Mesendoderm (in vitro differentiated cells): ENCODE results near the gene USP31.

Source experiments
- DNase-seq: peaks from one replicate; pipeline ENCODE4 v3.0.0; 2013
- H2AK5ac ChIP-seq: 2 replicates; pipeline ENCODE4 v1.6.1; 2013; ENCODE audit warnings: low read length, inconsistent platforms
- H2BK120ac ChIP-seq: 2 replicates; pipeline ENCODE4 v1.6.1; 2013; ENCODE audit warnings: low read depth, mild to moderate bottlenecking, low read length, moderate library complexity, mixed read lengths
- H2BK15ac ChIP-seq: replicated peaks from 2 replicates; pipeline ENCODE4 v1.6.1; 2013; ENCODE audit warnings: low read depth, mild to moderate bottlenecking, moderate library complexity
- H2BK5ac ChIP-seq: 2 replicates; pipeline ENCODE4 v1.6.1; 2013; ENCODE audit warnings: low read length, inconsistent platforms
- H3K18ac ChIP-seq: 2 replicates; pipeline ENCODE4 v1.6.1; 2013; ENCODE audit warnings: mild to moderate bottlenecking, low read length, mixed read lengths
- H3K23ac ChIP-seq: one replicate; pipeline ENCODE4 v1.6.1; 2013; ENCODE audit warnings: low read length
- H3K27ac ChIP-seq: 2 replicates; pipeline ENCODE4 v1.5.1; 2013; ENCODE audit warnings: low read depth, mild to moderate bottlenecking, inconsistent platforms, low read length, moderate library complexity
- H3K27me3 ChIP-seq: 2 replicates; pipeline ENCODE4 v1.6.1; 2013; ENCODE audit warnings: low read length, control low read depth, mild to moderate bottlenecking, inconsistent platforms; ENCODE audit not compliant: insufficient read depth, poor library complexity
- H3K36me3 ChIP-seq: 2 replicates; pipeline ENCODE4 v1.6.1; 2013; ENCODE audit warnings: low read length, inconsistent platforms; ENCODE audit not compliant: control insufficient read depth, insufficient read depth
- H3K4ac ChIP-seq: one replicate; pipeline ENCODE4 v1.6.1; 2013; ENCODE audit warnings: low read depth, mild to moderate bottlenecking, low read length, moderate library complexity
- H3K4me1 ChIP-seq: 2 replicates; pipeline ENCODE4 v1.6.1; 2013; ENCODE audit warnings: low read depth, low read length, inconsistent platforms; ENCODE audit not compliant: control insufficient read depth
- H3K4me2 ChIP-seq: 2 replicates; pipeline ENCODE4 v1.6.1; 2013; ENCODE audit warnings: low read length
- H3K4me3 ChIP-seq: 2 replicates; pipeline ENCODE4 v1.5.1; 2013; ENCODE audit warnings: mild to moderate bottlenecking, low read length
- H3K56ac ChIP-seq: one replicate; pipeline ENCODE4 v1.6.1; 2013; ENCODE audit warnings: low read length
- H3K79me1 ChIP-seq: 2 replicates; pipeline ENCODE4 v1.6.1; 2013; ENCODE audit warnings: low read length, inconsistent platforms
- H3K79me2 ChIP-seq: 2 replicates; pipeline ENCODE4 v1.6.1; 2013; ENCODE audit warnings: mild to moderate bottlenecking, low read length; ENCODE audit not compliant: control insufficient read depth, insufficient read depth
- H3K9ac ChIP-seq: 2 replicates; pipeline ENCODE4 v1.6.1; 2013; ENCODE audit warnings: low read length, inconsistent platforms
- H4K5ac ChIP-seq: one replicate; pipeline ENCODE4 v1.6.1; 2013; ENCODE audit warnings: low read length
- H4K8ac ChIP-seq: one replicate; pipeline ENCODE4 v1.6.1; 2013; ENCODE audit warnings: low read depth, mild to moderate bottlenecking, control low read depth, low read length, moderate library complexity
- WGBS: extraction: QIAGEN DNeasy Blood & Tissue Kit; methylation state at CpG from one replicate; pipeline ENCODE4 v1.1.7; 2013; ENCODE audit warnings: low lambda C conversion rate, missing lambda C conversion rate; ENCODE audit not compliant: insufficient coverage; ENCODE audit errors: extremely low coverage; 5-methylcytosine and 5-hydroxymethylcytosine counted together

Gene USP31

GRCh38 chr16:23071196-23072083 lies 77.8 kb downstream of the USP31 start:
- Histone ChIP-seq H3K23ac (no peak overlapping the region), H3K9ac (no peak overlapping the region), H3K79me1 (peaks cover 2% of the 10 kb centered on the region), H2BK5ac (no peak overlapping the region), H3K27ac (no peak overlapping the region), H3K79me2 (no peaks in the 10 kb centered on the region), H2AK5ac (no peak overlapping the region), H3K56ac (no peak overlapping the region), H3K4me2 (no peak overlapping the region), H3K18ac (no peak overlapping the region), H3K4me3 (no peak overlapping the region), H3K36me3 (peaks cover 4% of the 10 kb centered on the region), H3K4me1 (no peaks in the 10 kb centered on the region), H3K4ac (no peak overlapping the region), H2BK120ac (no peak overlapping the region), H2BK15ac (no peak overlapping the region), H4K8ac (no peak overlapping the region), H4K5ac (no peak overlapping the region), H3K27me3 (no peaks in the 10 kb centered on the region)
- DNase-seq: no peak
- WGBS: no CpG with 5 or more reads among the region's 8 CpGs

- no peak overlapping the region for H3K27ac ChIP-seq
Measured at GRCh38 chr16:23069844-23070243, 79.4 kb downstream of the USP31 start.

GRCh38 chr16:23068079-23068736 lies 81.0 kb downstream of the USP31 start:
- Histone ChIP-seq H3K27me3 (no peaks in the 10 kb centered on the region), H2BK120ac (no peak overlapping the region), H4K8ac (no peak overlapping the region), H3K4me3 (no peak overlapping the region), H3K4ac (no peak overlapping the region), H2BK5ac (no peak overlapping the region), H2BK15ac (no peak overlapping the region), H2AK5ac (no peak overlapping the region), H3K4me1 (no peaks in the 10 kb centered on the region), H3K27ac (no peak overlapping the region), H3K4me2 (no peak overlapping the region), H3K79me2 (no peaks in the 10 kb centered on the region), H3K36me3 (peaks cover 4% of the 10 kb centered on the region), H3K18ac (no peak overlapping the region), H3K79me1 (no peaks in the 10 kb centered on the region), H3K9ac (no peak overlapping the region), H3K56ac (no peak overlapping the region), H4K5ac (no peak overlapping the region), H3K23ac (no peak overlapping the region)
- WGBS: no CpG with 5 or more reads among the region's 20 CpGs
- no peak for DNase-seq

More at GRCh38 chr16:23069844-23070243, 79.4 kb downstream of the USP31 start:
- peaks cover 4% of the 10 kb centered on the region for H3K36me3 ChIP-seq
- no peak overlapping the region for H4K5ac ChIP-seq
- no peak for DNase-seq
- H3K4me2 ChIP-seq: no peak overlapping the region
- H3K27me3 ChIP-seq: no peaks in the 10 kb centered on the region
- no peak overlapping the region for H2BK5ac ChIP-seq
- no peak overlapping the region for H3K9ac ChIP-seq
- no peak overlapping the region for H3K18ac ChIP-seq
- no peak overlapping the region for H3K4ac ChIP-seq
- no peak overlapping the region for H4K8ac ChIP-seq
- H2BK120ac ChIP-seq: no peak overlapping the region
- no peak overlapping the region for H3K4me3 ChIP-seq
- no peak overlapping the region for H3K23ac ChIP-seq
- no peaks in the 10 kb centered on the region for H3K79me2 ChIP-seq
- no CpG with 5 or more reads among the region's 6 CpGs for WGBS
- no peaks in the 10 kb centered on the region for H3K4me1 ChIP-seq
- no peak overlapping the region for H2AK5ac ChIP-seq
- no peak overlapping the region for H3K56ac ChIP-seq
- H2BK15ac ChIP-seq: no peak overlapping the region
- H3K79me1 ChIP-seq: no peaks in the 10 kb centered on the region

GRCh38 chr16:23066676-23067075 lies 82.6 kb downstream of the USP31 start:
- H2AK5ac ChIP-seq: no peak overlapping the region
- no peak overlapping the region for H2BK15ac ChIP-seq
- H4K5ac ChIP-seq: no peak overlapping the region
- peaks cover 4% of the 10 kb centered on the region for H3K36me3 ChIP-seq
- no peak for DNase-seq
- no peak overlapping the region for H3K56ac ChIP-seq
- H2BK5ac ChIP-seq: no peak overlapping the region
- no peaks in the 10 kb centered on the region for H3K4me1 ChIP-seq
- no CpG with 5 or more reads among the region's 3 CpGs for whole genome bisulfite sequencing
- no peak overlapping the region for H3K23ac ChIP-seq
- H3K4me3 ChIP-seq: no peak overlapping the region
- H3K4ac ChIP-seq: no peak overlapping the region
- no peak overlapping the region for H3K18ac ChIP-seq
- H3K27ac ChIP-seq: no peak overlapping the region
- no peaks in the 10 kb centered on the region for H3K79me2 ChIP-seq
- no peak overlapping the region for H3K4me2 ChIP-seq
- no peak overlapping the region for H3K9ac ChIP-seq
- no peak overlapping the region for H4K8ac ChIP-seq
- no peaks in the 10 kb centered on the region for H3K27me3 ChIP-seq
- no peaks in the 10 kb centered on the region for H3K79me1 ChIP-seq
- H2BK120ac ChIP-seq: no peak overlapping the region

- no peaks in the 10 kb centered on the region for H3K79me2 ChIP-seq
- H2AK5ac ChIP-seq: no peak overlapping the region
- H3K4ac ChIP-seq: no peak overlapping the region
- no peak overlapping the region for H4K8ac ChIP-seq
- H3K79me1 ChIP-seq: no peaks in the 10 kb centered on the region
- no peak for DNase-seq
- H3K9ac ChIP-seq: no peak overlapping the region
- no peak overlapping the region for H3K56ac ChIP-seq
- H3K4me2 ChIP-seq: no peak overlapping the region
- no peaks in the 10 kb centered on the region for H3K4me1 ChIP-seq
- no peak overlapping the region for H3K23ac ChIP-seq
- no peak overlapping the region for H3K4me3 ChIP-seq
- H2BK120ac ChIP-seq: no peak overlapping the region
- H3K27me3 ChIP-seq: no peaks in the 10 kb centered on the region
- H3K27ac ChIP-seq: no peak overlapping the region
- no peak overlapping the region for H3K18ac ChIP-seq
- H2BK15ac ChIP-seq: no peak overlapping the region
- no CpG with 5 or more reads among the region's 9 CpGs for WGBS
- H3K36me3 ChIP-seq: no peaks in the 10 kb centered on the region
- no peak overlapping the region for H4K5ac ChIP-seq
- H2BK5ac ChIP-seq: no peak overlapping the region
Measured at GRCh38 chr16:23064639-23065038, 84.6 kb downstream of the USP31 start.
